K562 (cell line): ENCODE measurements around the gene G6PD. TPM values are rescaled to one million over a fixed set of nuclear protein-coding genes. Genes with fewer than 3 reads are reported as not detected.

Experiments used
- CHD7 ChIP-seq: fragments of 200-600 bp; sonication (generic); IDR thresholded peaks from one replicate; pipeline ENCODE4 v1.6.1; 2012; ENCODE audit warnings: mild to moderate bottlenecking, low read depth, low read length, inconsistent platforms
- DDX20 ChIP-seq: fragments of 450-650 bp; IDR thresholded peaks from 2 replicates; pipeline ENCODE4 v1.6.1; 2016; ENCODE audit warnings: missing genetic modification characterization, low read depth, mild to moderate bottlenecking, missing compliant biosample characterization, moderate library complexity
- GMEB1 ChIP-seq: fragments of 250-450 bp; sonication (Bioruptor Pico); IDR thresholded peaks from 2 replicates; pipeline ENCODE4 v1.4.0; 2020; ENCODE audit warnings: mild to moderate bottlenecking
- RFX1 ChIP-seq: fragments of 450-650 bp; IDR thresholded peaks from 2 replicates; pipeline ENCODE4 v1.6.1; 2016; ENCODE audit warnings: mild to moderate bottlenecking, moderate library complexity
- TBP ChIP-seq: optimal IDR thresholded peaks from 2 replicates; pipeline ENCODE3; 2011; ENCODE audit warnings: low read depth, low read length, improper control_type of control experiment
- TEAD1 ChIP-seq, 2 experiments: fragments of 450-650 bp in 1 of 2; sonication (generic) in 1 of 2; formaldehyde crosslinking; IDR thresholded peaks; 2 replicates each; pipeline versions ENCODE4 v1.4.0 to v1.8.0; 2020 to 2022; ENCODE audit warnings: mild to moderate bottlenecking in 2 of 2, missing genetic modification reagents in 1 of 2
- THAP12 ChIP-seq: fragments of 250-450 bp; sonication (Bioruptor Pico); IDR thresholded peaks from 2 replicates; pipeline ENCODE4 v1.9.0; 2021; ENCODE audit warnings: mild to moderate bottlenecking, inconsistent platforms
- ZNF140 ChIP-seq: fragments of 250-450 bp; sonication (Bioruptor Pico); IDR thresholded peaks from 2 replicates; pipeline ENCODE4 v1.8.0; 2021; ENCODE audit warnings: moderate library complexity, mild to moderate bottlenecking, inconsistent platforms
- ZNF280B ChIP-seq: fragments of 250-450 bp; sonication (Bioruptor Pico); IDR thresholded peaks from 2 replicates; pipeline ENCODE4 v1.5.1; 2021; ENCODE audit warnings: mild to moderate bottlenecking
- ZNF551 ChIP-seq: fragments of 250-450 bp; sonication (Bioruptor Pico); IDR thresholded peaks from 2 replicates; pipeline ENCODE4 v1.5.0; 2021; ENCODE audit warnings: mild to moderate bottlenecking, moderate library complexity
- polyA plus RNA-seq, 8 experiments: library from polyadenylated mRNA; depleted of rRNA in 4 of 8; stranded (reverse) in 5 of 8; unstranded in 3 of 8; fragments of >200 nt; fragmentation: Nextera tagmentation in 2 of 8; fragmentation: Illumina TruSeq in 1 of 8; extraction: Ambion mirVana in 2 of 8; extraction: Trizol in 1 of 8; gene quantifications; 2 replicates each; pipeline versions ENCODE4 v1.2.1 to v1.2.3, GENCODE V29; 2011 to 2014; ENCODE audit warnings: inconsistent platforms in 1 of 8, missing spikeins in 1 of 8
- total RNA-seq, 7 experiments: library from RNA; depleted of rRNA in 6 of 7; stranded (reverse); fragments of >200 nt in 6 of 7; fragmentation: Illumina TruSeq in 2 of 7; extraction: Trizol in 2 of 7; gene quantifications; 2 replicates each; pipeline versions ENCODE4 v1.2.1 to v1.2.3, GENCODE V29; 2011 to 2021; ENCODE audit warnings: low replicate concordance in 1 of 7

The G6PD gene
- total and polyA plus RNA-seq, 9 of the 15 experiments (the other 6 are each of a cell fraction or from before 2014, with no cell fraction given): 2.9 to 222 (median 66.4) TPM

GRCh38 chrX:154515966-154516655, 30.5 kb downstream of the G6PD start, which contains the start of gene FAM3A (continued):
- TF ChIP-seq THAP12 (CRISPR knock-in tag): no peak
- TF ChIP-seq ZNF551 (CRISPR knock-in tag): no peak
- 0 out of 4 replicates have a peak, but pooled peaks of 1 of the 2 experiments have one; percentile 53 for TF ChIP-seq TEAD1 (CRISPR knock-in tag; IDR thresholded peaks at IDR 0.05)
- TF ChIP-seq ZNF140 (CRISPR knock-in tag): no peak
- TF ChIP-seq CHD7: no peak
- TF ChIP-seq ZNF280B (CRISPR knock-in tag): no peak
- TF ChIP-seq RFX1: no peak
- no peak; the same call in 1 of the 2 replicates for TF ChIP-seq GMEB1 (CRISPR knock-in tag)
- TF ChIP-seq TBP: peak; percentile 47
- no peak for TF ChIP-seq DDX20 (tag)
